ENCODE data around the gene TMX1. TPM values are rescaled to one million over a fixed set of nuclear protein-coding genes. Genes with fewer than 3 reads are reported as not detected.

The TMX1 gene
- total RNA-seq, 1 donor = 55.4 TPM

GRCh38 chr14:51293149-51293911 lies 53.3 kb downstream of the TMX1 start:
- Histone ChIP-seq H3K4me2 (ENCODE audit: insufficient read depth, low read length) (peak overlapping the region; percentile 47), H2AFZ (ENCODE audit: low read length) (peak overlapping the region; percentile 63)
- TF ChIP-seq, protein P1, sequence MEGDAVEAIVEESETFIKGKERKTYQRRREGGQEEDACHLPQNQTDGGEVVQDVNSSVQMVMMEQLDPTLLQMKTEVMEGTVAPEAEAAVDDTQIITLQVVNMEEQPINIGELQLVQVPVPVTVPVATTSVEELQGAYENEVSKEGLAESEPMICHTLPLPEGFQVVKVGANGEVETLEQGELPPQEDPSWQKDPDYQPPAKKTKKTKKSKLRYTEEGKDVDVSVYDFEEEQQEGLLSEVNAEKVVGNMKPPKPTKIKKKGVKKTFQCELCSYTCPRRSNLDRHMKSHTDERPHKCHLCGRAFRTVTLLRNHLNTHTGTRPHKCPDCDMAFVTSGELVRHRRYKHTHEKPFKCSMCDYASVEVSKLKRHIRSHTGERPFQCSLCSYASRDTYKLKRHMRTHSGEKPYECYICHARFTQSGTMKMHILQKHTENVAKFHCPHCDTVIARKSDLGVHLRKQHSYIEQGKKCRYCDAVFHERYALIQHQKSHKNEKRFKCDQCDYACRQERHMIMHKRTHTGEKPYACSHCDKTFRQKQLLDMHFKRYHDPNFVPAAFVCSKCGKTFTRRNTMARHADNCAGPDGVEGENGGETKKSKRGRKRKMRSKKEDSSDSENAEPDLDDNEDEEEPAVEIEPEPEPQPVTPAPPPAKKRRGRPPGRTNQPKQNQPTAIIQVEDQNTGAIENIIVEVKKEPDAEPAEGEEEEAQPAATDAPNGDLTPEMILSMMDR (IDR thresholded peaks at IDR 0.05; ENCODE audit: extremely low read depth, low read depth, low read length) = no peak

GRCh38 chr14:51293912-51294389 lies 53.9 kb downstream of the TMX1 start:
- Histone ChIP-seq H3K9me3 (ENCODE audit: low read depth, low read length) (no peaks in the 10 kb centered on the region), H3K27me3 (ENCODE audit: insufficient read depth, low read length) (no peaks in the 10 kb centered on the region), H4K20me1 (ENCODE audit: insufficient read depth, low read length) (no peaks in the 10 kb centered on the region), H3K4me1 (ENCODE audit: insufficient read depth, low read length) (peaks cover 11% of the 10 kb centered on the region), H3K4me3 (ENCODE audit: insufficient read depth, low read length) (no peak overlapping the region), H3K27ac (ENCODE audit: low read depth, low read length) (no peak overlapping the region), H3K4me2 (ENCODE audit: insufficient read depth, low read length) (no peak overlapping the region), H3K79me2 (ENCODE audit: insufficient read depth, low read length) (no peaks in the 10 kb centered on the region), H2AFZ (ENCODE audit: low read length) (peak overlapping the region; percentile 63), H3K36me3 (ENCODE audit: insufficient read depth, low read length) (no peaks in the 10 kb centered on the region)
- TF ChIP-seq, protein P1 (IDR thresholded peaks at IDR 0.05; ENCODE audit: extremely low read depth, low read depth, low read length) = no peak
- no peak for DNase-seq (ENCODE audit: insufficient read length, low spot score, missing footprints)

More at GRCh38 chr14:51293149-51293911, 53.3 kb downstream of the TMX1 start:
- Histone ChIP-seq H3K36me3 (ENCODE audit: insufficient read depth, low read length) (no peaks in the 10 kb centered on the region), H3K27me3 (ENCODE audit: insufficient read depth, low read length) (no peaks in the 10 kb centered on the region), H4K20me1 (ENCODE audit: insufficient read depth, low read length) (no peaks in the 10 kb centered on the region), H3K27ac (ENCODE audit: low read depth, low read length) (peak overlapping the region; percentile 34), H3K79me2 (ENCODE audit: insufficient read depth, low read length) (no peaks in the 10 kb centered on the region), H3K4me1 (ENCODE audit: insufficient read depth, low read length) (peaks cover 11% of the 10 kb centered on the region), H3K4me3 (ENCODE audit: insufficient read depth, low read length) (no peak overlapping the region), H3K9me3 (ENCODE audit: low read depth, low read length) (no peaks in the 10 kb centered on the region)
- DNase-seq (ENCODE audit: insufficient read length, low spot score, missing footprints) = no peak

DNA sequence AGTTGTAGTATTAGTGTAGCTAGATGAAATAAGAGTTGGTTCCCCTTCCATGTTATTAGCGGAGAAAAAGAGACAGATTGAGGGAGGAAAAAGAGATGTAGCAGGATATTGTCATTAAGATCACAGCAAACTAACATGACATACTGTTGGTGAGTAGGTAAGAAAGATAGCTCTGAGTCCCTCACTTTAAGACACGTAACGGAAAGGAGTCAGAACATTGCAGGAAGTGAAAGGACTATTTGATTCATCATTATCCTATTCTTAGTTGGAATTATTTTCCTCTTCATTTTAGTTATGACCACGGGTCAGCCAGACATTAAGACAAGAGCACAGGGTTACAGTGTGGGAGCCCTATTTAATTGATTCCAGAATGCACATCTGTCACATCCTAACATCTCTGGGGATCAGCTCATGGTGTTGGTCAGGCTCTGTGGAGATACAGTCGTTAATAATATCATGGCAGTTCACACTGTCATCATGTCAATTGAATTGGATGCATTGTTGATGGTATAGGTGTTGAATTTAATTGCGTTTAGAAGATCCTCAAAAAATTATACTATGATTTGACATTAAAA lies 55.0 kb downstream of the TMX1 start:
- Histone ChIP-seq H3K36me3 (ENCODE audit: insufficient read depth, low read length) (no peaks in the 10 kb centered on the region), H3K27ac (ENCODE audit: low read depth, low read length) (no peak overlapping the region), H3K79me2 (ENCODE audit: insufficient read depth, low read length) (no peaks in the 10 kb centered on the region), H3K27me3 (ENCODE audit: insufficient read depth, low read length) (no peaks in the 10 kb centered on the region), H3K9me3 (ENCODE audit: low read depth, low read length) (no peaks in the 10 kb centered on the region), H4K20me1 (ENCODE audit: insufficient read depth, low read length) (no peaks in the 10 kb centered on the region), H3K4me3 (ENCODE audit: insufficient read depth, low read length) (no peak overlapping the region), H2AFZ (ENCODE audit: low read length) (no peak overlapping the region), H3K4me2 (ENCODE audit: insufficient read depth, low read length) (no peak overlapping the region), H3K4me1 (ENCODE audit: insufficient read depth, low read length) (peaks cover 11% of the 10 kb centered on the region)
- TF ChIP-seq, protein P1 (IDR thresholded peaks at IDR 0.05; ENCODE audit: extremely low read depth, low read depth, low read length) = no peak
- DNase-seq (ENCODE audit: insufficient read length, low spot score, missing footprints) = no peak

GRCh38 chr14:51295646-51296263 lies 55.7 kb downstream of the TMX1 start:
- Histone ChIP-seq H3K36me3 (ENCODE audit: insufficient read depth, low read length) (no peaks in the 10 kb centered on the region), H3K27ac (ENCODE audit: low read depth, low read length) (no peak overlapping the region), H3K4me3 (ENCODE audit: insufficient read depth, low read length) (no peak overlapping the region), H2AFZ (ENCODE audit: low read length) (no peak overlapping the region), H3K79me2 (ENCODE audit: insufficient read depth, low read length) (no peaks in the 10 kb centered on the region), H3K9me3 (ENCODE audit: low read depth, low read length) (no peaks in the 10 kb centered on the region), H3K27me3 (ENCODE audit: insufficient read depth, low read length) (no peaks in the 10 kb centered on the region), H4K20me1 (ENCODE audit: insufficient read depth, low read length) (no peaks in the 10 kb centered on the region), H3K4me2 (ENCODE audit: insufficient read depth, low read length) (no peak overlapping the region), H3K4me1 (ENCODE audit: insufficient read depth, low read length) (peaks cover 11% of the 10 kb centered on the region)
- TF ChIP-seq, protein P1 (IDR thresholded peaks at IDR 0.05; ENCODE audit: extremely low read depth, low read depth, low read length) = no peak
- DNase-seq (ENCODE audit: insufficient read length, low spot score, missing footprints) = no peak

Data from osteoblast (primary cell).